B cell (primary cell): ENCODE results near the gene TIMM10. TPM values are rescaled to one million over a fixed set of nuclear protein-coding genes. Genes with fewer than 3 reads are reported as not detected.
A peak's percentile ranks its signal among the peaks of the same experiment; 100 is the strongest.

Experiments
- ATAC-seq: fragments of 200-7000 bp; cut with Tn5 transposase; one replicate; pipeline ENCODE4 v1.10.0; 2021; ENCODE audit warnings: low read depth, mild to moderate bottlenecking, moderate number of reproducible peaks, moderate library complexity
- CTCF ChIA-PET: fragments of 350-600 bp; sonication (Branson Sonifier 250); formaldehyde crosslinking; loops from one replicate; lab custom pipeline; 2021; ENCODE audit warnings: antibody characterized with exemption, inconsistent platforms; lab: Charles Lee
- POLR2A ChIA-PET: fragments of 350-600 bp; sonication (Branson Sonifier 250); formaldehyde crosslinking; loops from one replicate; lab custom pipeline; 2021; ENCODE audit warnings: antibody characterized with exemption; lab: Charles Lee
- DNase-seq: peaks from one replicate; pipeline ENCODE4 v3.0.0; 2013
- H2AFZ ChIP-seq: 2 replicates; pipeline ENCODE4 v1.6.1; 2012; ENCODE audit warnings: mild to moderate bottlenecking, low read depth, low read length; ENCODE audit not compliant: insufficient read depth, poor library complexity, severe bottlenecking
- H3K27ac ChIP-seq, 2 donors: 1 replicate in 1 of 2; 2 replicates in 1 of 2; pipeline ENCODE4 v1.5.1; 2012 to 2013; ENCODE audit warnings: low read length in 2 of 2, mild to moderate bottlenecking in 2 of 2, moderate library complexity in 1 of 2
- H3K27me3 ChIP-seq, 4 experiments: fragments of 200-600 bp in 1 of 4; sonication (generic) in 1 of 4; replicated peaks in 1 of 4; 1 replicate in 2 of 4; 2 replicates in 2 of 4; pipeline versions ENCODE4 v1.6.1 to v1.7.0; 2013 to 2016; ENCODE audit warnings: low read length in 3 of 4, mild to moderate bottlenecking in 2 of 4, mixed read lengths in 1 of 4, moderate library complexity in 1 of 4; ENCODE audit not compliant: insufficient read depth in 4 of 4, control insufficient read depth in 3 of 4; ENCODE audit errors: control extremely low read depth in 1 of 4
- H3K36me3 ChIP-seq, 2 experiments: replicated peaks in 1 of 2; 1 replicate in 1 of 2; 2 replicates in 1 of 2; pipeline versions ENCODE4 v1.6.1 to v1.7.1; 2013; ENCODE audit warnings: low read length in 1 of 2; ENCODE audit not compliant: insufficient read depth in 2 of 2, control insufficient read depth in 1 of 2; ENCODE audit errors: control extremely low read depth in 1 of 2, extremely low read depth in 1 of 2
- H3K4me1 ChIP-seq, 2 donors: fragments of 200-600 bp in 1 of 2; sonication (generic) in 1 of 2; 1 replicate in 1 of 2; 2 replicates in 1 of 2; pipeline versions ENCODE4 v1.5.1 to v1.6.1; 2013 to 2017; ENCODE audit warnings: low read length in 2 of 2; ENCODE audit not compliant: control insufficient read depth in 2 of 2, insufficient read depth in 2 of 2
- H3K4me2 ChIP-seq: replicated peaks from 2 replicates; pipeline ENCODE3; 2012; ENCODE audit warnings: mild to moderate bottlenecking, low read depth, low read length; ENCODE audit not compliant: poor library complexity, severe bottlenecking
- H3K4me3 ChIP-seq, 5 experiments: fragments of 200-600 bp in 1 of 5; sonication (generic) in 1 of 5; 1 replicate in 3 of 5; 2 replicates in 2 of 5; pipeline versions ENCODE4 v1.5.1 to v1.7.0; 2011 to 2016; ENCODE audit warnings: low read length in 4 of 5, mild to moderate bottlenecking in 4 of 5, low read depth in 2 of 5, control low read depth in 1 of 5, moderate library complexity in 1 of 5; ENCODE audit not compliant: insufficient read depth in 1 of 5; ENCODE audit errors: control extremely low read depth in 1 of 5, extremely low read depth in 1 of 5
- H3K79me2 ChIP-seq: fragments of 200-600 bp; sonication (generic); one replicate; pipeline ENCODE4 v1.6.0; 2016; ENCODE audit warnings: low read length; ENCODE audit not compliant: control insufficient read depth, insufficient read depth
- H3K9ac ChIP-seq: fragments of 200-600 bp; sonication (generic); 2 replicates; pipeline ENCODE4 v1.6.1; 2017; ENCODE audit warnings: mild to moderate bottlenecking, low read length, moderate library complexity
- H3K9me3 ChIP-seq, 3 donors: one replicate each; pipeline versions ENCODE4 v1.6.1 to v1.7.1; 2013; ENCODE audit warnings: low read length in 2 of 3; ENCODE audit not compliant: control insufficient read depth in 2 of 3, insufficient read depth in 1 of 3; ENCODE audit errors: control extremely low read depth in 1 of 3
- H4K20me1 ChIP-seq: 2 replicates; pipeline ENCODE4 v1.6.0; 2012; ENCODE audit warnings: mild to moderate bottlenecking, low read length; ENCODE audit not compliant: insufficient read depth, control insufficient read depth, poor library complexity, severe bottlenecking
- H3K27ac Mint-ChIP-seq: one replicate; pipeline ENCODE4 v1.8.0; 2021; ENCODE audit warnings: mixed read lengths
- H3K27me3 Mint-ChIP-seq: one replicate; pipeline ENCODE4 v1.8.0; 2021; ENCODE audit warnings: mixed read lengths
- H3K4me1 Mint-ChIP-seq: one replicate; pipeline ENCODE4 v1.8.0; 2021; ENCODE audit warnings: mixed read lengths
- H3K4me3 Mint-ChIP-seq: one replicate; pipeline ENCODE4 v1.8.0; 2021; ENCODE audit warnings: mixed read lengths
- H3K9me3 Mint-ChIP-seq: one replicate; pipeline ENCODE4 v1.8.0; 2022; ENCODE audit warnings: mixed read lengths; ENCODE audit not compliant: insufficient read depth
- CTCF ChIP-seq: fragments of 200-600 bp; IDR thresholded peaks from one replicate; pipeline ENCODE4 v1.8.0; 2022; ENCODE audit warnings: antibody characterized with exemption, mild to moderate bottlenecking
- EZH2 ChIP-seq: IDR thresholded peaks from 2 replicates; pipeline ENCODE4 v1.6.1; 2012; ENCODE audit warnings: borderline replicate concordance, low read depth, mild to moderate bottlenecking, moderate library complexity, low read length; ENCODE audit not compliant: insufficient read depth, poor library complexity, severe bottlenecking
- WGBS: methylation state at CpG from one replicate; pipeline ENCODE4 v1.1.5; 2013; ENCODE audit warnings: missing lambda C conversion rate; ENCODE audit not compliant: insufficient coverage; 5-methylcytosine and 5-hydroxymethylcytosine counted together
- intact Hi-C: fragments of 100-400 bp; cut with micrococcal nuclease; formaldehyde crosslinking; loops from one replicate; pipeline ENCODE4 v1.10.0; 2022
- polyA plus RNA-seq: library from polyadenylated mRNA; depleted of rRNA; stranded (reverse); fragments of >200 nt; gene quantifications from 2 replicates; pipeline ENCODE4 v1.2.3, GENCODE V29; 2012
- total RNA-seq, 2 donors: library from RNA; stranded (reverse); fragments of 120-200 nt in 1 of 2; gene quantifications; 1 replicate in 1 of 2; 2 replicates in 1 of 2; pipeline versions ENCODE4 v1.2.3 to v1.2.4, GENCODE V29; 2013 to 2022

The TIMM10 gene
- total and polyA plus RNA-seq, 2 donors (not counting 1 experiment from before 2014, with no cell fraction given) = 36.5 to 39.6 TPM

DNA sequence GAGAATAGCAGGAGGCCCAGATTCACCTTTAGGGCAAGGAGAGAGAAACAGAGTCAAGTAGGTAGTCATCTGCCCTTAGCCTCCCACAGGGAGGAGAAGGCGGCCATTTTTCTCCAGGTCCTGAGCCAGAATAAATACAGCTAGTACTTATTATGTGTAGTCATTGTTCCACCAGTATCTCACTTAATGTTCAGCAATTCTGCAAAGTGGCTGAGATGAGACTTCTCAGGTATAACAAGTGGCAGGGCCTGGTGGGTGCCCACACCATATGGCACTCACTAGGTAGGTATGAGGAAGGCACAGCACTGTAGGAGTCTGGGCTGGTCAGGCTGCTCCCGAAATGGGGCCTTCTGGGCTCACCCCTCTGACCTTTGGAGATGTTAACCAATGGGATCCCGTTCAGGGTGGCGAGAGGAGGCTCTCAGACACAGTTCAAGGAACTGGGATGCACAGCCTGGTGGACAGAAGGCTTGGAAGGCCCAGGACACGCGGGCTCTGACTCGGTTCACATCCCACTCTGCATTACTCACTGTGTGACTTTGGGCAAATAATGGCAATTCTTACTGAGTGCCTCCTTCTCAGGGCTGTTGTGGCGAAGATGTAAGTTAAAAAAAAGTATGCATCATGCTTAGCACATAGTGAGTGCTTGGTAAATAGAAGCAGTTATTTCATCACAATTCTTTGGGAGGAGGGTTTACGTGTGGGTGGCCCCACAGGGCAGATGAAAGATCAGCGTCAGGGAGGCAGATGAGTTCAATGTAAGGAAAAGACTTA lies 45.1 kb downstream of the TIMM10 start:
- H3K79me2 ChIP-seq = no peaks in the 10 kb centered on the region
- no peak overlapping the region for H3K27ac ChIP-seq
- no peak overlapping the region for H2AFZ ChIP-seq
- TF ChIP-seq EZH2 (no peak), CTCF (no peak)
- DNase-seq (no peak), ATAC-seq (no peak)
- intact Hi-C loops = loop anchor here (2.0 kb wide), 1 partner anchor 41 kb away; no protein-coding TSS in a partner anchor
- Mint-ChIP-seq H3K27ac (no peak overlapping the region), H3K4me1 (peaks cover 37% of the 10 kb centered on the region), H3K4me3 (no peak overlapping the region), H3K27me3 (no peaks in the 10 kb centered on the region), H3K9me3 (no peaks in the 10 kb centered on the region)
- CTCF ChIA-PET = interaction anchor here (3.8 to 12.5 kb wide), 3 partner anchors 8 to 28 kb away, joined by 24 to 148 read pairs (median 80); no protein-coding TSS in a partner anchor
- no peaks in the 10 kb centered on the region for H4K20me1 ChIP-seq
- peak overlapping the region; percentile 99 for H3K4me2 ChIP-seq
- no peak overlapping the region for H3K9ac ChIP-seq
- H3K4me1 ChIP-seq = peaks cover 33 to 40% of the 10 kb centered on the region in 2 donors
- H3K4me3 ChIP-seq = no peak overlapping the region
- 100% methylated on average over 9 of the region's 10 CpGs for WGBS
- H3K36me3 ChIP-seq = no peaks in the 10 kb centered on the region
- peaks cover 0 to 4% (median 0%) of the 10 kb centered on the region in 3 donors for H3K9me3 ChIP-seq
- POLR2A ChIA-PET = interaction anchor here (0.7 kb wide), 1 partner anchor 30 kb away, joined by 3 read pairs; no protein-coding TSS in a partner anchor
- H3K27me3 ChIP-seq = peaks cover 0 to 17% (median 3%) of the 10 kb centered on the region in 4 experiments
